Measurements from ENCODE around the gene PTPRF.

Gene PTPRF

GRCh38 chr1:43591181-43591580, 60.5 kb downstream of the PTPRF start:
- no peak for DNase-seq
- in situ Hi-C loops (cut with MboI; ENCODE audit: low pct_unique_long_range_greater_than_20kb, low sequenced_read_pairs) = no loop called here

- no peak for DNase-seq
- in situ Hi-C loops (cut with MboI; ENCODE audit: low pct_unique_long_range_greater_than_20kb, low sequenced_read_pairs) = no loop called here
Observed at GRCh38 chr1:43592051-43592665, 61.5 kb downstream of the PTPRF start.

GRCh38 chr1:43592974-43593683, 62.4 kb downstream of the PTPRF start:
- in situ Hi-C loops (cut with MboI; ENCODE audit: low pct_unique_long_range_greater_than_20kb, low sequenced_read_pairs) = no loop called here
- no peak for DNase-seq

GRCh38 chr1:43596579-43596978, 65.9 kb downstream of the PTPRF start:
- DNase-seq = no peak
- in situ Hi-C loops (cut with MboI; ENCODE audit: low pct_unique_long_range_greater_than_20kb, low sequenced_read_pairs) = no loop called here

GRCh38 chr1:43597028-43597427, 66.3 kb downstream of the PTPRF start:
- DNase-seq = no peak
- in situ Hi-C loops (cut with MboI; ENCODE audit: low pct_unique_long_range_greater_than_20kb, low sequenced_read_pairs) = no loop called here

GRCh38 chr1:43597721-43598120, 67.0 kb downstream of the PTPRF start:
- in situ Hi-C loops (cut with MboI; ENCODE audit: low pct_unique_long_range_greater_than_20kb, low sequenced_read_pairs) = no loop called here
- no peak for DNase-seq

GRCh38 chr1:43598622-43599021, 67.9 kb downstream of the PTPRF start:
- in situ Hi-C loops (cut with MboI; ENCODE audit: low pct_unique_long_range_greater_than_20kb, low sequenced_read_pairs) = no loop called here
- DNase-seq = no peak

GRCh38 chr1:43600033-43601020, 69.6 kb downstream of the PTPRF start:
- in situ Hi-C loops (cut with MboI; ENCODE audit: low pct_unique_long_range_greater_than_20kb, low sequenced_read_pairs) = no loop called here
- no peak for DNase-seq

GRCh38 chr1:43602990-43603389, 72.3 kb downstream of the PTPRF start:
- DNase-seq = no peak

GRCh38 chr1:43604192-43604591, 73.5 kb downstream of the PTPRF start:
- in situ Hi-C loops (cut with MboI; ENCODE audit: low pct_unique_long_range_greater_than_20kb, low sequenced_read_pairs) = no loop called here
- no peak for DNase-seq

More at GRCh38 chr1:43602990-43603389, 72.3 kb downstream of the PTPRF start:
- in situ Hi-C loops (cut with MboI; ENCODE audit: low pct_unique_long_range_greater_than_20kb, low sequenced_read_pairs) = no loop called here

GRCh38 chr1:43605157-43605556, 74.5 kb downstream of the PTPRF start:
- no peak for DNase-seq
- in situ Hi-C loops (cut with MboI; ENCODE audit: low pct_unique_long_range_greater_than_20kb, low sequenced_read_pairs) = no loop called here

GRCh38 chr1:43605766-43606165, 75.1 kb downstream of the PTPRF start:
- no peak for DNase-seq
- in situ Hi-C loops (cut with MboI; ENCODE audit: low pct_unique_long_range_greater_than_20kb, low sequenced_read_pairs) = no loop called here

- in situ Hi-C loops (cut with MboI; ENCODE audit: low pct_unique_long_range_greater_than_20kb, low sequenced_read_pairs) = no loop called here
- DNase-seq = no peak
Observed at GRCh38 chr1:43606624-43607023, 75.9 kb downstream of the PTPRF start.

GRCh38 chr1:43608827-43609226, 78.1 kb downstream of the PTPRF start:
- DNase-seq = no peak
- in situ Hi-C loops (cut with MboI; ENCODE audit: low pct_unique_long_range_greater_than_20kb, low sequenced_read_pairs) = no loop called here

GRCh38 chr1:43610339-43610738, 79.7 kb downstream of the PTPRF start:
- DNase-seq = no peak
- in situ Hi-C loops (cut with MboI; ENCODE audit: low pct_unique_long_range_greater_than_20kb, low sequenced_read_pairs) = no loop called here

- DNase-seq = no peak
- in situ Hi-C loops (cut with MboI; ENCODE audit: low pct_unique_long_range_greater_than_20kb, low sequenced_read_pairs) = no loop called here
Observed at GRCh38 chr1:43611950-43612349, 81.3 kb downstream of the PTPRF start.

GRCh38 chr1:43612406-43612805, 81.7 kb downstream of the PTPRF start:
- DNase-seq = no peak
- in situ Hi-C loops (cut with MboI; ENCODE audit: low pct_unique_long_range_greater_than_20kb, low sequenced_read_pairs) = no loop called here

- no peak for DNase-seq
- in situ Hi-C loops (cut with MboI; ENCODE audit: low pct_unique_long_range_greater_than_20kb, low sequenced_read_pairs) = no loop called here
Observed at GRCh38 chr1:43613075-43613942, 82.6 kb downstream of the PTPRF start.

- in situ Hi-C loops (cut with MboI; ENCODE audit: low pct_unique_long_range_greater_than_20kb, low sequenced_read_pairs) = no loop called here
- DNase-seq = no peak
Observed at GRCh38 chr1:43614211-43614610, 83.5 kb downstream of the PTPRF start.
